SJSA1 (cell line): Measurements from ENCODE around the gene CLDN1. TPM values are rescaled to one million over a fixed set of nuclear protein-coding genes. Genes with fewer than 3 reads are reported as not detected.

Experiments
- DNase-seq, 2 experiments: peaks; one replicate each; pipeline ENCODE4 v3.0.0-alpha.2; 2015 to 2020; ENCODE audit warnings: low spot score in 2 of 2, low read depth in 1 of 2
- H3K27ac ChIP-seq: fragments of 250-450 bp; sonication (Bioruptor Pico); 2 replicates; pipeline ENCODE4 v1.5.1; 2020; ENCODE audit warnings: mild to moderate bottlenecking, moderate library complexity
- H3K27me3 ChIP-seq: fragments of 250-450 bp; sonication (Bioruptor Pico); replicated peaks from 2 replicates; pipeline ENCODE4 v1.5.1; 2020; ENCODE audit warnings: mild to moderate bottlenecking, moderate library complexity
- H3K36me3 ChIP-seq: fragments of 250-450 bp; sonication (Bioruptor Pico); 2 replicates; pipeline ENCODE4 v1.5.1; 2020; ENCODE audit warnings: mild to moderate bottlenecking
- H3K4me1 ChIP-seq: fragments of 250-450 bp; sonication (Bioruptor Pico); replicated peaks from 2 replicates; pipeline ENCODE4 v1.6.1; 2021; ENCODE audit warnings: mild to moderate bottlenecking
- H3K4me3 ChIP-seq: fragments of 250-450 bp; sonication (Bioruptor Pico); 2 replicates; pipeline ENCODE4 v1.5.1; 2020; ENCODE audit warnings: mild to moderate bottlenecking
- H3K9me3 ChIP-seq: fragments of 250-450 bp; sonication (Bioruptor Pico); replicated peaks from 2 replicates; pipeline ENCODE4 v1.5.1; 2020; ENCODE audit warnings: mild to moderate bottlenecking
- total RNA-seq: library from RNA; depleted of rRNA; stranded (reverse); fragments of >200 nt; shearing (Covaris generic); gene quantifications from 2 replicates; pipeline ENCODE4 v1.2.3, GENCODE V29; 2014; rRNA removed

The CLDN1 gene
- total RNA-seq, 1 experiment from 2014 or later, result 2.4 TPM

- Histone ChIP-seq H3K36me3 (no peaks in the 10 kb centered on the region), H3K27me3 (no peaks in the 10 kb centered on the region), H3K4me1 (peaks cover 41% of the 10 kb centered on the region), H3K27ac (peak overlapping the region; percentile 25), H3K4me3 (no peak overlapping the region), H3K9me3 (no peaks in the 10 kb centered on the region)
- peak in 1 of 2 experiments; percentile 40 for DNase-seq
Observed at GRCh38 chr3:190265796-190266195, 56.5 kb downstream of the CLDN1 start.

GRCh38 chr3:190265126-190265525 is 57.1 kb downstream of the CLDN1 start:
- H3K27ac ChIP-seq, result peak overlapping the region; percentile 25; the same call in 1 of the 2 replicates
- no peaks in the 10 kb centered on the region for H3K9me3 ChIP-seq
- peaks cover 48% of the 10 kb centered on the region for H3K4me1 ChIP-seq
- no peaks in the 10 kb centered on the region for H3K27me3 ChIP-seq
- no peaks in the 10 kb centered on the region for H3K36me3 ChIP-seq
- DNase-seq, result peak in 1 of 2 experiments; percentile 9
- H3K4me3 ChIP-seq, result no peak overlapping the region

GRCh38 chr3:190261740-190262139 is 60.5 kb downstream of the CLDN1 start:
- no peaks in the 10 kb centered on the region for H3K9me3 ChIP-seq
- no peaks in the 10 kb centered on the region for H3K36me3 ChIP-seq
- peaks cover 48% of the 10 kb centered on the region for H3K4me1 ChIP-seq
- no peak overlapping the region for H3K27ac ChIP-seq
- no peak overlapping the region for H3K4me3 ChIP-seq
- no peaks in the 10 kb centered on the region for H3K27me3 ChIP-seq
- DNase-seq, result peak; percentile 55 to 71

- Histone ChIP-seq H3K9me3 (no peaks in the 10 kb centered on the region), H3K4me3 (no peak overlapping the region), H3K4me1 (peaks cover 41% of the 10 kb centered on the region), H3K27ac (no peak overlapping the region), H3K27me3 (no peaks in the 10 kb centered on the region), H3K36me3 (no peaks in the 10 kb centered on the region)
- peak in 1 of 2 experiments; percentile 21 for DNase-seq
Observed at GRCh38 chr3:190261015-190261414, 61.2 kb downstream of the CLDN1 start.

- H3K27me3 ChIP-seq, result no peaks in the 10 kb centered on the region
- no peak for DNase-seq
Observed at GRCh38 chr3:190260301-190260700, 61.9 kb downstream of the CLDN1 start.

GRCh38 chr3:190258634-190259033 is 63.6 kb downstream of the CLDN1 start:
- no peak for DNase-seq

More at GRCh38 chr3:190260301-190260700, 61.9 kb downstream of the CLDN1 start:
- no peaks in the 10 kb centered on the region for H3K9me3 ChIP-seq
- no peak overlapping the region for H3K4me3 ChIP-seq
- H3K27ac ChIP-seq, result no peak overlapping the region
- H3K4me1 ChIP-seq, result peaks cover 34% of the 10 kb centered on the region
- no peaks in the 10 kb centered on the region for H3K36me3 ChIP-seq

More at GRCh38 chr3:190258634-190259033, 63.6 kb downstream of the CLDN1 start:
- Histone ChIP-seq H3K27ac (no peak overlapping the region), H3K36me3 (no peaks in the 10 kb centered on the region), H3K4me1 (peaks cover 33% of the 10 kb centered on the region), H3K9me3 (no peaks in the 10 kb centered on the region), H3K27me3 (no peaks in the 10 kb centered on the region), H3K4me3 (no peak overlapping the region)

Other genes starting within 250 kb of the CLDN1 start
- gene P3H2, start 201.5 kb downstream of the CLDN1 start, total RNA-seq, result 166 and 188 TPM in 2 replicates
- 0.08 TPM in 1 of 2 replicates, not detected in the other for gene CLDN16, start 65.7 kb upstream of the CLDN1 start, total RNA-seq
- not detected in 2 replicates for gene TMEM207, start 127.5 kb upstream of the CLDN1 start, total RNA-seq
- 20.1 and 29.6 TPM in 2 replicates for gene IL1RAP, start 191.6 kb upstream of the CLDN1 start, total RNA-seq